ENCODE results near the gene TUBGCP5.
"Not testable (repeated sequence)": the region's sequence is repeated elsewhere in the genome, so short reads cannot be mapped to it uniquely, and the experiment has no call there.

TUBGCP5 gene

GRCh38 chr15:23057707-23058106 is 18.3 kb upstream of the TUBGCP5 start:
- TF ChIP-seq CTCF (conservative IDR thresholded peaks at IDR 0.05; ENCODE audit: control insufficient read depth, insufficient read depth, low read depth, low read length): no peak
- no peak for DNase-seq (ENCODE audit: low read depth)
- H3K4me3 ChIP-seq (ENCODE audit: control insufficient read depth, low read depth, low read length): no peak overlapping the region

GRCh38 chr15:23055316-23055715 is 15.9 kb upstream of the TUBGCP5 start:
- no peak overlapping the region for H3K4me3 ChIP-seq (ENCODE audit: control insufficient read depth, low read depth, low read length)
- no peak for TF ChIP-seq CTCF (conservative IDR thresholded peaks at IDR 0.05; ENCODE audit: control insufficient read depth, insufficient read depth, low read depth, low read length)
- no peak for DNase-seq (ENCODE audit: low read depth)

GRCh38 chr15:23052522-23052921 is 13.2 kb upstream of the TUBGCP5 start:
- DNase-seq (ENCODE audit: low read depth): no peak
- no peak overlapping the region for H3K4me3 ChIP-seq (ENCODE audit: control insufficient read depth, low read depth, low read length)
- TF ChIP-seq CTCF (conservative IDR thresholded peaks at IDR 0.05; ENCODE audit: control insufficient read depth, insufficient read depth, low read depth, low read length): no peak

GRCh38 chr15:23050708-23051107 is 11.3 kb upstream of the TUBGCP5 start:
- no peak for DNase-seq (ENCODE audit: low read depth)
- no peak for TF ChIP-seq CTCF (conservative IDR thresholded peaks at IDR 0.05; ENCODE audit: control insufficient read depth, insufficient read depth, low read depth, low read length)
- no peak overlapping the region for H3K4me3 ChIP-seq (ENCODE audit: control insufficient read depth, low read depth, low read length)

DNA sequence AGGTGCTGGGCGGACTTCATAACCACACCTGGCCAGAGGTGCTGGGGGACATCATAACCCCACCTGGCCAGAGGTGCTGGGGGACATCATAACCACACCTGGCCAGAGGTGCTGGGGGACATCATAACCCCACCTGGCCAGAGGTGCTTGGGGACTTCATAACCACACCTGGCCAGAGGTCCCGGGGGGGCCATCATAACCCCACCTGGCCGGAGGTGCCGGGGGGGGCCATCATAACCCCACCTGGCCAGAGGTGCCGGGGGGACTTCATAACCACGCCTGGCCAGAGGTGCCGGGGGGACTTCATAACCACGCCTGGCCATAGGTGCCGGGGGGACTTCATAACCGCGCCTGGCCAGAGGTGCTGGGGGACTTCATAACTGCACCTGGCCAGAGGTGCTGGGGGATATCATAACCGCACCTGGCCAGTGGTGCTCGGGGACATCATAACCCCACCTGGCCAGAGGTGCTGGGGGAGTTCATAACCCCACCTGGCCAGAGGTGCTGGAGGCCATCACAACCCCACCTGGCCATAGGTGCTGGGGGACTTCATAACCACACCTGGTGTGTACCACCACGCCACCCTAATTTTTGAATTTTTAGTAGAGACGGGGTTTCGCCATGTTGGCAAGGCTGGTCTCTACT is 10.7 kb upstream of the TUBGCP5 start:
- TF ChIP-seq CTCF (conservative IDR thresholded peaks at IDR 0.05; ENCODE audit: control insufficient read depth, insufficient read depth, low read depth, low read length): no peak
- DNase-seq (ENCODE audit: low read depth): no peak

DNA sequence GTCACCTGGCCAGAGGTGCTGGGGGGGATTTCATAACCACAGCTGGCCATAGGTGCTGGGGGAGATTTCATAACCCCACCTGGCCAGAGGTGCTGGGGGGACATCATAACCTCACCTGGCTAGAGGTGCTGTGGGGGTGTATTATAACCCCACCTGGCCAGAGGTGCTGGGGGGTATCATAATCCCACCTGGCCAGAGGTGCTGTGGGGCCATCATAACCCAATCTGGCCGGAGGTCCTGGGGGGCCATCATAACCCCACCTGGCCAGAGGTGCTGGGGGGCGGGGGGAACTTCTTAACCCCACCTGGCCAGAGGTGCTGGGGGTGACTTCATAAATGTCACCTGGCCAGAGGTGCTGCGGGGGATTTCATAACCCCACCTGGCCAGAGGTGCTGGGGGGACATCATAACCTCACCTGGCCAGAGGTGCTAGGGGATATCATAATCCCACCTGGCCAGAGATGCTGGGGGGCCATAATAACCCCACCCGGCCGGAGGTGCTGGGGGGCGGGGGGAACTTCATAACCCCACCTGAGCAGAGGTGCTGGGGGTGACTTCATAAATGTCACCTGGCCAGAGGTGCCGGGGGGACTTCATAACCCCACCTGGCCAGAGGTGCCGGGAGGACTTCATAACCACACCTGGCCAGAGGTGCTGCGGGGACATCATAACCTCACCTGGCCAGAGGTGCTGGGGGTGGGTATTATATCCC is 9.4 kb upstream of the TUBGCP5 start:
- H3K4me3 ChIP-seq (ENCODE audit: control insufficient read depth, low read depth, low read length); DNase-seq (ENCODE audit: low read depth): not testable (repeated sequence)

More for the DNA sequence above, 10.7 kb upstream of the TUBGCP5 start:
- no peak overlapping the region for H3K4me3 ChIP-seq (ENCODE audit: control insufficient read depth, low read depth, low read length)

GRCh38 chr15:23043987-23044386 is 4.6 kb upstream of the TUBGCP5 start:
- DNase-seq (ENCODE audit: low read depth); H3K4me3 ChIP-seq (ENCODE audit: control insufficient read depth, low read depth, low read length): not testable (repeated sequence)

DNA sequence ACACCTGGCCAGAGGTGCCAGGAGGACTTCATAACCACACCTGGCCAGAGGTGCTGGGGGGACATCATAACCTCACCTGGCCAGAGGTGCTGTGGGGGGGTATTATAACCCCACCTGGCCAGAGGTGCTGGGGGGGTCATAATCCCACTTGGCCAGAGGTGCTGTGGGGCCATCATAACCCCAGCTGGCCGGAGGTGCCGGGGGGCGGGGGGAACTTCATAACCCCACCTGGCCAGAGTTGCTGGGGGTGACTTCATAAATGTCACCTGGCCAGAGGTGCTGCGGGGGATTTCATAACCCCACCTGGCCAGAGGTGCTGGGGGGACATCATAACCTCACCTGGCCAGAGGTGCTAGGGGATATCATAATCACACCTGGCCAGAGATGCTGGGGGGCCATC is 4.2 kb upstream of the TUBGCP5 start:
- DNase-seq (ENCODE audit: low read depth); H3K4me3 ChIP-seq (ENCODE audit: control insufficient read depth, low read depth, low read length): not testable (repeated sequence)

DNA sequence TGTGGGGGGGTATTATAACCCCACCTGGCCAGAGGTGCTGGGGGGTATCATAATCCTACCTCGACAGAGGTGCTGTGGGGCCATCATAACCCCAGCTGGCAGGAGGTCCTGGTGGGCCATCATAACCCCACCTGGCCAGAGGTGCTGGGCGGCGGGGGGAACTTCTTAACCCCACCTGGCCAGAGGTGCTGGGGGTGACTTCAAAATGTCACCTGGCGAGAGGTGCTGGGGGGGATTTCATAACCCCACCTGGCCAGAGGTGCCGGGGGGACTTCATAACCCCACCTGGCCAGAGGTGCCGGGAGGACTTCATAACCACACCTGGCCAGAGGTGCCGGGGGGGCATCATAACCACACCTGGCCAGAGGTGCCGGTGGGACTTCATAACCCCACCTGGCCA is 2.4 kb upstream of the TUBGCP5 start:
- not testable (repeated sequence) for H3K4me3 ChIP-seq (ENCODE audit: control insufficient read depth, low read depth, low read length); DNase-seq (ENCODE audit: low read depth)
